Esophagus squamous epithelium (tissue), 5 donors: ENCODE measurements around the gene SPARC. TPM values are rescaled to one million over a fixed set of nuclear protein-coding genes. Genes with fewer than 3 reads are reported as not detected.

Experiments
- DNase-seq: peaks from one replicate; lab custom pipeline; 2025; lab: John Stamatoyannopoulos, UW
- H3K27ac ChIP-seq, 4 donors: fragments of 200-600 bp; sonication (generic); one replicate each; pipeline ENCODE4 v1.5.1; 2016 to 2019; ENCODE audit warnings: mild to moderate bottlenecking in 1 of 4
- H3K27me3 ChIP-seq, 4 donors: fragments of 200-600 bp; sonication (generic); 1 replicate in 3 of 4; 2 replicates in 1 of 4; pipeline versions ENCODE4 v1.5.1 to v1.6.0; 2017 to 2021; ENCODE audit warnings: antibody characterized with exemption in 1 of 4
- H3K36me3 ChIP-seq, 3 donors: fragments of 200-600 bp; sonication (generic); one replicate each; pipeline ENCODE4 v1.5.1; 2016 to 2019
- H3K4me1 ChIP-seq, 3 donors: fragments of 200-600 bp; sonication (generic); one replicate each; pipeline ENCODE4 v1.5.1; 2017 to 2019
- H3K4me3 ChIP-seq, 4 donors: fragments of 200-600 bp; sonication (generic); 1 replicate in 3 of 4; 2 replicates in 1 of 4; pipeline ENCODE4 v1.5.1; 2016 to 2019; ENCODE audit warnings: mild to moderate bottlenecking in 2 of 4, moderate library complexity in 1 of 4
- H3K9me3 ChIP-seq, 3 donors: fragments of 200-600 bp; sonication (generic); one replicate each; pipeline ENCODE4 v1.5.1; 2016 to 2019
- POLR2A ChIP-seq, 4 donors: fragments of 450-650 bp; IDR thresholded peaks; one replicate each; pipeline ENCODE4 v1.6.1; 2017; ENCODE audit warnings: antibody characterized with exemption in 4 of 4, mild to moderate bottlenecking in 4 of 4, moderate library complexity in 3 of 4
- WGBS, 2 donors: methylation state at CpG; one replicate each; pipeline ENCODE4 v1.1.5; 2018; 5-methylcytosine and 5-hydroxymethylcytosine counted together
- intact Hi-C: fragments of 100-400 bp; cut with DNase I; formaldehyde crosslinking; loops from one replicate; pipeline ENCODE4 v1.15.0; 2022
- total RNA-seq, 4 donors: library from RNA; depleted of rRNA; stranded (reverse); fragments of >200 nt; gene quantifications; one replicate each; pipeline ENCODE4 v1.1.0, GENCODE V29; 2016
- TF ChIP-seq, protein P1 (sequence below), 6 experiments: fragments of 450-650 bp in 4 of 6; fragments of 200-600 bp in 2 of 6; sonication (generic) in 2 of 6; IDR thresholded peaks; one replicate each; pipeline ENCODE4 v1.5.1; 2016 to 2019; ENCODE audit warnings: antibody characterized with exemption in 6 of 6, mild to moderate bottlenecking in 4 of 6, moderate library complexity in 4 of 6
- donor health status: DM: yes; HTN: yes; CAD: no.

SPARC gene
- total RNA-seq, 4 donors from 2014 or later = 14.9 to 164 (median 61.9) TPM

DNA sequence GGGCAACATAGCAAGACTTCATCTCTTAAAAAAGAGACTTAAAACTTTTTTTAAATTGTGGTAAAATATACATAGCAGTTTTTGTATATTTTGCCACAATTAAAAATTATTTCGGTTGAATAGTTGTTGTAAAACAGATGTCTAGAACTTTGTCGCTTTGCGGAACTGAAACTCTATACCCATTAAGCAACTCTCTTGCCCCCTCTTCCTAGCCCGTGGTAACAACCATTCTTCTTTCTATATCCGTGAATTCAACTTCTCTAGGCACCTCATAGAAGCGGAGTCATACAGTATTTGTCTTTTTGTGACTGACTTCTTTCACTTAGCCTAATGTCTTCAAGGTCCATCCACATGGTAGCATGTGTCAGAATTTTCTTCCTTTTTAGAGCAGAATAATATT is 43.3 kb downstream of the SPARC start:
- peak overlapping the region in 1 of 4 donors; percentile 29 for H3K27ac ChIP-seq
- peaks cover 15 to 84% (median 46%) of the 10 kb centered on the region in 3 donors for H3K4me1 ChIP-seq
- H3K27me3 ChIP-seq = no peaks in the 10 kb centered on the region
- WGBS, 2 donors = 80 to 95% methylated on average over 6 of the region's 6 CpGs
- intact Hi-C loops = no loop called here
- H3K4me3 ChIP-seq = no peak overlapping the region
- TF ChIP-seq, protein P1, sequence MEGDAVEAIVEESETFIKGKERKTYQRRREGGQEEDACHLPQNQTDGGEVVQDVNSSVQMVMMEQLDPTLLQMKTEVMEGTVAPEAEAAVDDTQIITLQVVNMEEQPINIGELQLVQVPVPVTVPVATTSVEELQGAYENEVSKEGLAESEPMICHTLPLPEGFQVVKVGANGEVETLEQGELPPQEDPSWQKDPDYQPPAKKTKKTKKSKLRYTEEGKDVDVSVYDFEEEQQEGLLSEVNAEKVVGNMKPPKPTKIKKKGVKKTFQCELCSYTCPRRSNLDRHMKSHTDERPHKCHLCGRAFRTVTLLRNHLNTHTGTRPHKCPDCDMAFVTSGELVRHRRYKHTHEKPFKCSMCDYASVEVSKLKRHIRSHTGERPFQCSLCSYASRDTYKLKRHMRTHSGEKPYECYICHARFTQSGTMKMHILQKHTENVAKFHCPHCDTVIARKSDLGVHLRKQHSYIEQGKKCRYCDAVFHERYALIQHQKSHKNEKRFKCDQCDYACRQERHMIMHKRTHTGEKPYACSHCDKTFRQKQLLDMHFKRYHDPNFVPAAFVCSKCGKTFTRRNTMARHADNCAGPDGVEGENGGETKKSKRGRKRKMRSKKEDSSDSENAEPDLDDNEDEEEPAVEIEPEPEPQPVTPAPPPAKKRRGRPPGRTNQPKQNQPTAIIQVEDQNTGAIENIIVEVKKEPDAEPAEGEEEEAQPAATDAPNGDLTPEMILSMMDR (IDR thresholded peaks at IDR 0.05) = no peak
- no peak for TF ChIP-seq POLR2A (IDR thresholded peaks at IDR 0.05)
- H3K9me3 ChIP-seq = no peaks in the 10 kb centered on the region
- no peaks in the 10 kb centered on the region for H3K36me3 ChIP-seq
- DNase-seq = no peak

DNA sequence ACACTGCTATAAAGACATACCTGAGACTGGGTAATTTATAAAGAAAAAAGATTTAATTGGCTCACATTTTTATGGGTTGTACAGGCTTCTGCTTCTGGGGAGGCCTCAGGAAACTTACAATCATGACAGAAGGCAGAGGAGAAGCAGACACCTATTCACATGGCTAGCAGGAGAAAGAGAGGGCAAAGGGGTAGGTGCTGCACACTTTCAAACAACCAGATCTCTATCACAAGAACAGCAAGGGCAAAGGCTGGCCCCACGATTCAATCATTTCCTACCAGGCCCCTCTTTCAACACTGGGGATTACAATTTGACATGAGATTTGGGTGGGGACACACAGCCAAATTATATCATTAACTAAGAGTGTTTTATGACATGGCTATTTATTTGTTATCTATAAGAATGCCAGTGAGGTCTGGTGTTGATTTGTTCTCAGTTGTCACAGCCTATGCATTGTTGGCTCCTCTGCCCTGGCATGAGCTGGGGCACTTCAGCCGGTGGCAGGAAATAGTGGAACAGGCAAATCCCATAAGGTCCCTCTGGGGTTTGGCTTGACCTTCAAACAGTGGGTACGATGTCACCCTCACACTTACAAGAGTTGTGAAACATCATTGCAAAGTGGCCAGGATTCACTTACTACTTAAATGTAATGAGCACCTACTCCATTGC is 44.1 kb downstream of the SPARC start:
- WGBS, 2 donors = 41 to 58% methylated on average over 3 of the region's 3 CpGs
- H3K4me3 ChIP-seq = no peak overlapping the region
- TF ChIP-seq, protein P1 (IDR thresholded peaks at IDR 0.05) = no peak
- no peak for TF ChIP-seq POLR2A (IDR thresholded peaks at IDR 0.05)
- H3K36me3 ChIP-seq = no peaks in the 10 kb centered on the region
- intact Hi-C loops = no loop called here
- H3K4me1 ChIP-seq = peaks cover 14 to 83% (median 43%) of the 10 kb centered on the region in 3 donors
- no peak for DNase-seq
- H3K9me3 ChIP-seq = no peaks in the 10 kb centered on the region
- H3K27ac ChIP-seq = peak overlapping the region in 2 of 4 donors; percentile 20 to 29
- H3K27me3 ChIP-seq = no peaks in the 10 kb centered on the region

DNA sequence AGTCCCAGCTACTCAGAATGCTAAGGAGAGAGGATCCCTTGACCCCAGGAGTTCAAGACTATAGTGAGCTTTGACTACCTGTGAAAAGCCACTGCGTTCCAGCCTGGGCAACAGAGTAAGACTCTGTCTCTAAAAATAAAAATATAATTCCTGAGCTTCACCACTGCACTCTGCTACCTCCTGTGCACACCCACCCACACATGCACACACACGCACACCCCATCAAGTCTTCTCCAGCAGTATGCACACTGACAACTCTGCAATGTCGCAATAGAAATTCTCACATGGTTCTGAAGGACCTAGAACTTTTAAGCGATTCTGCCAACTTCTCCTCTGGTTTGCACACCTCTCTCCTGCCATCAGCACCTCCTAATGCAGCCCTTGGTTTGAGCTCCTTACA is 48.1 kb downstream of the SPARC start:
- TF ChIP-seq POLR2A (IDR thresholded peaks at IDR 0.05) = no peak
- TF ChIP-seq, protein P1 (IDR thresholded peaks at IDR 0.05) = no peak
- peak overlapping the region; percentile 77 to 90 (median 83) for H3K27ac ChIP-seq
- H3K4me3 ChIP-seq = no peak overlapping the region
- H3K4me1 ChIP-seq = peaks cover 2 to 94% (median 40%) of the 10 kb centered on the region in 3 donors
- no peak for DNase-seq
- 57 to 72% methylated on average over 4 of the region's 4 CpGs for WGBS, 2 donors
- no peaks in the 10 kb centered on the region for H3K9me3 ChIP-seq
- no peaks in the 10 kb centered on the region for H3K36me3 ChIP-seq
- intact Hi-C loops = no loop called here
- peaks cover 0 to 4% (median 0%) of the 10 kb centered on the region in 4 donors for H3K27me3 ChIP-seq

DNA sequence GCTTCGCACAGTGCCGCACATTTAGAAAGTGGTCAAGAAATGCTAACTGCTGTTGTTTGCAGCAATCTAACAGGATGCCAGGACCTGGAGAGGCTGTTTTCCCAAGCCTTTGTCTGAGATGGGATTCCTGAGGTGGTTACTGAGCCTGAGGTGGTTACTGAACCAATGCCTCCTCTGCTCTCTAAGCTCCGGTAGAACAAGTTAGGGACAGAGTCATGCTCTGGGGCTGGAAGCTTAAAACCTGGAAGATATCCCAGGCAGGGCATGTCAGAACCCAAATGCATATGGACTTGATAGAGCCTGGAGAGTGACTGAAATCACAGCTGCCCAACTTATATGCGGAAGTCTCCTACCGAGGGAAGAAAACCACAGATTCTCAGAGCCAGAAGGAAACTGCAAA is 49.0 kb downstream of the SPARC start:
- Histone ChIP-seq H3K27me3 (peaks cover 0 to 7% (median 0%) of the 10 kb centered on the region in 4 donors), H3K4me1 (peaks cover 7 to 98% (median 46%) of the 10 kb centered on the region in 3 donors), H3K36me3 (no peaks in the 10 kb centered on the region), H3K27ac (peak overlapping the region; percentile 77 to 90 (median 83)), H3K9me3 (no peaks in the 10 kb centered on the region), H3K4me3 (no peak overlapping the region)
- intact Hi-C loops = no loop called here
- DNase-seq = no peak
- WGBS, 2 donors = 34 to 37% methylated on average over 5 of the region's 5 CpGs
- TF ChIP-seq POLR2A (IDR thresholded peaks at IDR 0.05) = no peak
- TF ChIP-seq, protein P1 (IDR thresholded peaks at IDR 0.05) = no peak

DNA sequence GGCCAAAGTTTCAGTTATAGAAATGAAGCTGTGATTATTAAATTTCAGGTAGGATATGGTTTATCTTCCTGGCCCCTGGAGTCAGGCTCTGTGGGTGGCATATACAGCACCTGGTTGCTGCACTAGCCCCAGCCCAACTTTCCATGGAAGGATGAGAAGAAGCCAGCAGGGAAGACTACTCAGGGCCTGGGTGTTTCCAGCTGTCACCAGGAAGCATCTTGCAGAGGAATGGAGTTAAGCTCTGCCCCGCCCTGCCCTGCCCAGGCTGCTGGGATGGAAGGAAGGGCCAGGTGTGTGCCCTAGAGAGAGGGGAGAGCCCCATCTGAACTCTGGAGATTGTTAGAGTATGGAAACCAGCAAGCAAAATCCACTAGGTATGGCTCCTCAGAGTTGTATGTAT is 52.8 kb downstream of the SPARC start:
- peaks cover 7 to 78% (median 32%) of the 10 kb centered on the region in 3 donors for H3K4me1 ChIP-seq
- H3K4me3 ChIP-seq = no peak overlapping the region
- TF ChIP-seq POLR2A (IDR thresholded peaks at IDR 0.05) = no peak
- TF ChIP-seq, protein P1 (IDR thresholded peaks at IDR 0.05) = no peak
- H3K36me3 ChIP-seq = no peaks in the 10 kb centered on the region
- no peaks in the 10 kb centered on the region for H3K9me3 ChIP-seq
- peaks cover 0 to 7% (median 0%) of the 10 kb centered on the region in 4 donors for H3K27me3 ChIP-seq
- DNase-seq = no peak
- peak overlapping the region; percentile 73 to 90 (median 78) for H3K27ac ChIP-seq
- 43 to 67% methylated on average over 1 of the region's 1 CpG for WGBS, 2 donors
- intact Hi-C loops = no loop called here
